Adipocyte (in vitro differentiated cells): Measurements from ENCODE around the gene WSB2.
"Not testable (repeated sequence)": the region's sequence is repeated elsewhere in the genome, so short reads cannot be mapped to it uniquely, and the experiment has no call there.

Experiments
- DNase-seq: peaks from one replicate; pipeline ENCODE4 v3.0.0-alpha.2; 2015; ENCODE audit warnings: low read depth
- H3K27me3 ChIP-seq: replicated peaks from 2 replicates; pipeline ENCODE4 v1.7.0; 2013; ENCODE audit warnings: mild to moderate bottlenecking, low read length, moderate library complexity; ENCODE audit not compliant: control insufficient read depth, insufficient read depth
- H3K36me3 ChIP-seq: 2 replicates; pipeline ENCODE4 v1.7.0; 2013; ENCODE audit warnings: low read length, mild to moderate bottlenecking, moderate library complexity; ENCODE audit not compliant: control insufficient read depth, insufficient read depth, severe bottlenecking
- H3K4me1 ChIP-seq: 2 replicates; pipeline ENCODE4 v1.7.0; 2013; ENCODE audit warnings: mild to moderate bottlenecking, low read length, moderate library complexity; ENCODE audit not compliant: control insufficient read depth, insufficient read depth
- H3K4me3 ChIP-seq: 2 replicates; pipeline ENCODE4 v1.7.0; 2013; ENCODE audit warnings: mild to moderate bottlenecking, low read length, moderate library complexity
- H3K9ac ChIP-seq: 2 replicates; pipeline ENCODE4 v1.7.0; 2013; ENCODE audit warnings: mild to moderate bottlenecking, low read length, moderate library complexity
- H3K9me3 ChIP-seq: 2 replicates; pipeline ENCODE4 v1.7.0; 2013; ENCODE audit warnings: mild to moderate bottlenecking, low read length, moderate library complexity; ENCODE audit not compliant: control insufficient read depth

WSB2 gene

GRCh38 chr12:118011961-118012360 lies 49.0 kb downstream of the WSB2 start:
- no peak for DNase-seq
- Histone ChIP-seq H3K36me3 (no peaks in the 10 kb centered on the region), H3K9ac (no peak overlapping the region), H3K9me3 (no peaks in the 10 kb centered on the region), H3K27me3 (peaks cover 3% of the 10 kb centered on the region), H3K4me1 (peaks cover 3% of the 10 kb centered on the region), H3K4me3 (no peak overlapping the region)

GRCh38 chr12:118011377-118011776 lies 49.6 kb downstream of the WSB2 start:
- DNase-seq: no peak
- Histone ChIP-seq H3K4me1 (peaks cover 3% of the 10 kb centered on the region), H3K4me3 (no peak overlapping the region), H3K36me3 (no peaks in the 10 kb centered on the region), H3K9me3 (no peaks in the 10 kb centered on the region), H3K9ac (no peak overlapping the region), H3K27me3 (peaks cover 3% of the 10 kb centered on the region)

GRCh38 chr12:118010903-118011302 lies 50.1 kb downstream of the WSB2 start:
- no peak for DNase-seq
- Histone ChIP-seq H3K9me3 (no peaks in the 10 kb centered on the region), H3K9ac (no peak overlapping the region), H3K27me3 (peaks cover 3% of the 10 kb centered on the region), H3K4me3 (no peak overlapping the region), H3K4me1 (peaks cover under 1% of the 10 kb centered on the region), H3K36me3 (no peaks in the 10 kb centered on the region)

GRCh38 chr12:117999806-118000205 lies 61.2 kb downstream of the WSB2 start:
- not testable (repeated sequence) for H3K4me3 ChIP-seq, H3K4me1 ChIP-seq, H3K27me3 ChIP-seq, DNase-seq, H3K9ac ChIP-seq, H3K9me3 ChIP-seq, H3K36me3 ChIP-seq

GRCh38 chr12:117998719-117999118 lies 62.3 kb downstream of the WSB2 start:
- no peak for DNase-seq
- H3K4me1 ChIP-seq: no peaks in the 10 kb centered on the region
- no peaks in the 10 kb centered on the region for H3K27me3 ChIP-seq
- no peak overlapping the region for H3K9ac ChIP-seq
- no peaks in the 10 kb centered on the region for H3K36me3 ChIP-seq
- H3K9me3 ChIP-seq: peaks cover 2% of the 10 kb centered on the region
- no peak overlapping the region for H3K4me3 ChIP-seq

- DNase-seq: no peak
- H3K9ac ChIP-seq: no peak overlapping the region
- no peaks in the 10 kb centered on the region for H3K36me3 ChIP-seq
- H3K4me1 ChIP-seq: no peaks in the 10 kb centered on the region
- H3K27me3 ChIP-seq: no peaks in the 10 kb centered on the region
- H3K4me3 ChIP-seq: no peak overlapping the region
- peaks cover 2% of the 10 kb centered on the region for H3K9me3 ChIP-seq
Measured at GRCh38 chr12:117994551-117995438, 66.2 kb downstream of the WSB2 start.

- H3K36me3 ChIP-seq: no peaks in the 10 kb centered on the region
- no peaks in the 10 kb centered on the region for H3K9me3 ChIP-seq
- no peak overlapping the region for H3K4me3 ChIP-seq
- peaks cover 5% of the 10 kb centered on the region for H3K4me1 ChIP-seq
- H3K9ac ChIP-seq: no peak overlapping the region
- peak; percentile 10 for DNase-seq
- no peaks in the 10 kb centered on the region for H3K27me3 ChIP-seq
Measured at GRCh38 chr12:117986705-117987469, 74.1 kb downstream of the WSB2 start.

- Histone ChIP-seq H3K4me1 (peaks cover 7% of the 10 kb centered on the region), H3K27me3 (no peaks in the 10 kb centered on the region), H3K9ac (no peak overlapping the region), H3K9me3 (no peaks in the 10 kb centered on the region), H3K36me3 (no peaks in the 10 kb centered on the region), H3K4me3 (no peak overlapping the region)
- no peak for DNase-seq
Measured at GRCh38 chr12:117985182-117985581, 75.8 kb downstream of the WSB2 start.
